ENCODE results near the gene METTL18.

The METTL18 gene

GRCh38 chr1:169746550-169746949 lies 48.2 kb downstream of the METTL18 start:
- no peak for DNase-seq (ENCODE audit: low read depth, low spot score)
- TF ChIP-seq POLR2AphosphoS5 (IDR thresholded peaks at IDR 0.05; ENCODE audit: borderline replicate concordance, low read depth, low read length) (no peak), FOXP2 (optimal IDR thresholded peaks at IDR 0.05; ENCODE audit: control extremely low read depth, extremely low read length, insufficient read depth) (no peak), EZH2 (IDR thresholded peaks at IDR 0.05) (no peak)
- H3K9me3 ChIP-seq (ENCODE audit: low read depth, low read length): no peaks in the 10 kb centered on the region
- no peak overlapping the region for H3K9ac ChIP-seq (ENCODE audit: insufficient read length)
- H3K4me3 ChIP-seq: no peak overlapping the region
- no peak overlapping the region for H3K27ac ChIP-seq
- H3K36me3 ChIP-seq (ENCODE audit: insufficient read depth, low read length): no peaks in the 10 kb centered on the region

- Histone ChIP-seq H3K27ac (no peak overlapping the region), H3K9ac (ENCODE audit: insufficient read length) (no peak overlapping the region), H3K9me3 (ENCODE audit: low read depth, low read length) (no peaks in the 10 kb centered on the region), H3K36me3 (ENCODE audit: insufficient read depth, low read length) (no peaks in the 10 kb centered on the region), H3K4me3 (no peak overlapping the region)
- no peak for DNase-seq (ENCODE audit: low read depth, low spot score)
- no peak for TF ChIP-seq EZH2 (IDR thresholded peaks at IDR 0.05)
Measured at GRCh38 chr1:169745015-169745861, 49.5 kb downstream of the METTL18 start.

Measured in SK-N-MC (cell line).